ENCODE results near the gene TFAP2E.

GRCh38 chr1:35532497-35533223 is 40.5 kb upstream of the TFAP2E start:
- TF ChIP-seq, protein P1, sequence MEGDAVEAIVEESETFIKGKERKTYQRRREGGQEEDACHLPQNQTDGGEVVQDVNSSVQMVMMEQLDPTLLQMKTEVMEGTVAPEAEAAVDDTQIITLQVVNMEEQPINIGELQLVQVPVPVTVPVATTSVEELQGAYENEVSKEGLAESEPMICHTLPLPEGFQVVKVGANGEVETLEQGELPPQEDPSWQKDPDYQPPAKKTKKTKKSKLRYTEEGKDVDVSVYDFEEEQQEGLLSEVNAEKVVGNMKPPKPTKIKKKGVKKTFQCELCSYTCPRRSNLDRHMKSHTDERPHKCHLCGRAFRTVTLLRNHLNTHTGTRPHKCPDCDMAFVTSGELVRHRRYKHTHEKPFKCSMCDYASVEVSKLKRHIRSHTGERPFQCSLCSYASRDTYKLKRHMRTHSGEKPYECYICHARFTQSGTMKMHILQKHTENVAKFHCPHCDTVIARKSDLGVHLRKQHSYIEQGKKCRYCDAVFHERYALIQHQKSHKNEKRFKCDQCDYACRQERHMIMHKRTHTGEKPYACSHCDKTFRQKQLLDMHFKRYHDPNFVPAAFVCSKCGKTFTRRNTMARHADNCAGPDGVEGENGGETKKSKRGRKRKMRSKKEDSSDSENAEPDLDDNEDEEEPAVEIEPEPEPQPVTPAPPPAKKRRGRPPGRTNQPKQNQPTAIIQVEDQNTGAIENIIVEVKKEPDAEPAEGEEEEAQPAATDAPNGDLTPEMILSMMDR (conservative IDR thresholded peaks at IDR 0.05; ENCODE audit: low read depth, low read length), result no peak
- no peak for TF ChIP-seq EZH2 (IDR thresholded peaks at IDR 0.05; ENCODE audit: low read length, unreplicated experiment)
- TF ChIP-seq EZH2phosphoT487 (IDR thresholded peaks at IDR 0.05; ENCODE audit: borderline replicate concordance, low read length), result no peak

Data from PC-3 (cell line).